AG04449 (cell line): ENCODE measurements around the gene HEPACAM2.

Experiments
- CTCF ChIA-PET: fragments of 350-600 bp; formaldehyde crosslinking; extraction: SDS; loops from one replicate; lab custom pipeline; 2021; ENCODE audit warnings: antibody characterized with exemption; lab: Yijun Ruan, JAX
- POLR2A ChIA-PET: fragments of 400-600, 350-600 bp; formaldehyde crosslinking; extraction: SDS; loops from one replicate; lab custom pipeline; 2020; ENCODE audit warnings: antibody characterized with exemption, inconsistent platforms; lab: Yijun Ruan, JAX
- DNase-seq: peaks from one replicate; pipeline ENCODE4 v3.0.0-alpha.2; 2010; ENCODE audit warnings: low read depth, low spot score
- H3K4me3 ChIP-seq: 2 replicates; pipeline ENCODE4 v1.5.1; 2011; ENCODE audit warnings: low read depth, mild to moderate bottlenecking, control low read depth, low read length
- TF ChIP-seq, protein P1 (sequence below): IDR thresholded peaks from one replicate; pipeline ENCODE4 v1.5.1; 2011; ENCODE audit warnings: mild to moderate bottlenecking, moderate library complexity, low read length, control low read depth, inconsistent platforms; ENCODE audit not compliant: insufficient read depth; ENCODE audit errors: missing control alignments

Gene HEPACAM2

DNA sequence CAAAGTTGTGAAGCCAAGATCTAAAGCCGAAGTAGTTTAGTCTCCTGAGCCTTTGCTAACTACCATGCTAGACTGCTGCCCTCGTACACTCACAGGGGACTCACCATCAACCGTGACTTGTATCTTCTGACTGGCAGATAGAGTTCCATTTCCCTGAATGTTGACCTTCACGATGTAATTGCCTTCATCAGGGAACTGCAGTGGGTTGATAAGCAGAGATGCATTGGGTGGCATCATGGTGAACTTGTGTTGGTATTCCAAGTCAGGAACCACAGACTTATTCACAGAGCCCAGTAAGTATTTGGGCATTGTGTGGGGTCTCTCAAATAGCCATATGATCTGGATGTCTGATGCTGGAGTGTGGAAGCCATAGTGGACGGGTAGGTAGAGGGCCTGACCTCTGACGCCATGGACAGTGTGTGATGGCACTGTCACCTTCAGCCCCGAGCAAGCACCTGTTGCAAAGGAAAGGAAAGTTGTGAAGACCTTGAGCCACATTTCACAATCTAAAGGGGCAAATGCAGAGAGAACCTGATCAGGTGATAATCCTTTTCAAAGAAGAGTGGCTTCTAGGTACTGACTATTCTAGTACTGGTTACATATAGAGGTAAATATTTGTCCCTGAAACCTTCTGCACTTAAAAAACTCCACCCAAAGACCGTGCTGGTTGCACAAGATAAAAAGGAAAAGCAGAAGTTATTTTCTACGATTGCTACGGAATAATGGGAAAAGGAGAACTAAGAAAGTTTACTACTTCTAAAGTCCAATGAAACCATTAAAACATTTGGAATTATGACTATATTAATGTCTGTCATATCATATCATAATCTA lies 7.1 kb downstream of the HEPACAM2 start:
- no peak for DNase-seq
- POLR2A ChIA-PET, result no interaction called here
- CTCF ChIA-PET, result interaction anchor here (1.3 kb wide), 1 partner anchor 12 kb away, joined by 5 read pairs; no protein-coding TSS in a partner anchor
- TF ChIP-seq, protein P1, sequence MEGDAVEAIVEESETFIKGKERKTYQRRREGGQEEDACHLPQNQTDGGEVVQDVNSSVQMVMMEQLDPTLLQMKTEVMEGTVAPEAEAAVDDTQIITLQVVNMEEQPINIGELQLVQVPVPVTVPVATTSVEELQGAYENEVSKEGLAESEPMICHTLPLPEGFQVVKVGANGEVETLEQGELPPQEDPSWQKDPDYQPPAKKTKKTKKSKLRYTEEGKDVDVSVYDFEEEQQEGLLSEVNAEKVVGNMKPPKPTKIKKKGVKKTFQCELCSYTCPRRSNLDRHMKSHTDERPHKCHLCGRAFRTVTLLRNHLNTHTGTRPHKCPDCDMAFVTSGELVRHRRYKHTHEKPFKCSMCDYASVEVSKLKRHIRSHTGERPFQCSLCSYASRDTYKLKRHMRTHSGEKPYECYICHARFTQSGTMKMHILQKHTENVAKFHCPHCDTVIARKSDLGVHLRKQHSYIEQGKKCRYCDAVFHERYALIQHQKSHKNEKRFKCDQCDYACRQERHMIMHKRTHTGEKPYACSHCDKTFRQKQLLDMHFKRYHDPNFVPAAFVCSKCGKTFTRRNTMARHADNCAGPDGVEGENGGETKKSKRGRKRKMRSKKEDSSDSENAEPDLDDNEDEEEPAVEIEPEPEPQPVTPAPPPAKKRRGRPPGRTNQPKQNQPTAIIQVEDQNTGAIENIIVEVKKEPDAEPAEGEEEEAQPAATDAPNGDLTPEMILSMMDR, result no peak
- H3K4me3 ChIP-seq, result no peak overlapping the region

DNA sequence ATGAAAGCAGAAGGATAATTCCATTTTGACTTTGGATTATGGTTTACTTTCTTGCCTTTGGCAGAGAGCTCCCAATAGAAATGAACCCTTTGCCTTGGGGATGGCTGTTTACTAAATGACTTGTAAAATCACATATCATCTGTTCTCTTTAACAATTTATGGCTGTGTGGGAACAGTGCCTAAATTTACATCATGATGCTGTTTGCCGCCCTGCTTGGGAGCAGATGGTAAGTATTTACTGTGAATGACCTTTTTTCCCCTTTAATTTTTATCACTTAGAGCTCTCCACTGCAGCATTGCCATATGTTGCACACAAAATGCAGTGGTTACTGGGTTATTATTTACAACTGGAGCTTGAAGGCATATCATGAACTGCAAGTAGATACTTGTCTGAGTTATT lies 13.4 kb downstream of the HEPACAM2 start:
- no peak for DNase-seq
- CTCF ChIA-PET, result interaction anchor here (1.6 kb wide), 1 partner anchor 17 kb away, joined by 6 read pairs; no protein-coding TSS in a partner anchor
- no peak overlapping the region for H3K4me3 ChIP-seq
- POLR2A ChIA-PET, result no interaction called here
- TF ChIP-seq, protein P1, result no peak

DNA sequence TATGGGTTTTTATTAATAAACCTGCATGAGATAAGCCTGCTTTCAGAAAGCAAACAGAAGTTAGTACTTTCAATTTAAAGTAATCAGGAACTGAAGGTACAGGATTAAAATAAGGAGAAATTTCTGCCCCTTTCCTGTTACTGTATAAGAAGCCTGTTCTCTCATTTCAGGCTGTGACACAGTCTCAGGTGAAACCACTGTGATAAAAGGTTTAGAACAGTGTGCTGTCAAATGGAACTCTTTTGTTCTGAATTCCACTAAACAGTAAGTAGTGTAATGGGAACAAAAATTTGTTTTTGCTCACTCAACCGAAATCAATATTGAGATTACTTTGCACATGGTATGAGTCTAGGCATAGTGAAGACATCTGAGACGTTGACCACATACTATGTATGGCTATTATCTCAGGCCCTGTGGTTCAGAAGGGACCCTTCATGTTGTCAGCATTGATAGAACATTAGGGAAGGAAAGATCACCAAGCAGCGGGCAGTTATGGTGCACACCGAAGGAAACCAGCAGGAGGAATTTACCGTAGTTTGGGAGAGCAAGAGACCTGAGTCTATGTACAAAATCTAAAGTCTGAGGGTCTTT lies 14.9 kb downstream of the HEPACAM2 start:
- no peak overlapping the region for H3K4me3 ChIP-seq
- TF ChIP-seq, protein P1, result no peak
- CTCF ChIA-PET, result no interaction called here
- POLR2A ChIA-PET, result no interaction called here
- no peak for DNase-seq

DNA sequence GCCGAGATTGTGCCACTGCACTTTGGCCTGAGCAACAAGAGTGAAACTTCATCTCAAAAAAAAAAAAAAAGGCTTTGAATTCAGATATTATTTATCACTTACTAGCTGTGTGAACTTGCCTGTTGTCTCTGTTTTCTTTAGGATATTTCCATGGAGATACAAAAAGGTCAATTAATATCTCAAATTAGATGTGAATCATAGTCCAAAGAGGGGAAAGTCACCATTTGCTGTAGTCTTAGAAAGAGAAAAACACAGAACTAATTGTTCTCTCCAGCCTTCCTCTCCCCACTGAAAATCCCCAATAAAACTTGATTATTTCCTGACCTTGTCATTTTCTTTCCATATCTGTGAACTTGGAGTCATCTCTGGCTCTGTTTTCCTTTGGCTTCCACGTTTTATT lies 21.2 kb downstream of the HEPACAM2 start:
- ChIA-PET POLR2A (no interaction called here), CTCF (interaction anchor here (1.4 kb wide), 1 partner anchor 23 kb away, joined by 7 read pairs; no protein-coding TSS in a partner anchor)
- no peak overlapping the region for H3K4me3 ChIP-seq
- TF ChIP-seq, protein P1, result no peak
- DNase-seq, result no peak

DNA sequence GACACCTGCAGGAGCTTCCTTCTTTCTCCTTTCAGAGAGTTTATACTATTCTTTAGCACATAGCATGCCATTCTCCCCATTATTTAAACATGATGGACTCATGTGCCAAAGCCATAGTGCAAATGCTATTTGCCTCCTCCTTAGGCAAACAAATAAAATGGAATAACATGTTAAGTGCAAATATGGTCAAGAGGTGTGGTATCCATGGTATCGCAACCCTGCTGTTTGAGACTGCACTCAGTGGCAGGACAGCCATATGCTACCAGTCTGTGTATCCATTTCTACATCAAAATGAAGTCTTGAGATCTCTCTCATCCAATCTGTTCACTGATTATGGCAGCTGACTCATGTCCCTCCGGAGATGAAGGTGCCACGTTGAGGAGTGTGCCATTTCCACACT lies 22.8 kb downstream of the HEPACAM2 start:
- no peak overlapping the region for H3K4me3 ChIP-seq
- ChIA-PET CTCF (interaction anchor here (0.9 kb wide), 1 partner anchor 25 kb away, joined by 5 read pairs; no protein-coding TSS in a partner anchor), POLR2A (no interaction called here)
- DNase-seq, result no peak
- TF ChIP-seq, protein P1, result no peak

DNA sequence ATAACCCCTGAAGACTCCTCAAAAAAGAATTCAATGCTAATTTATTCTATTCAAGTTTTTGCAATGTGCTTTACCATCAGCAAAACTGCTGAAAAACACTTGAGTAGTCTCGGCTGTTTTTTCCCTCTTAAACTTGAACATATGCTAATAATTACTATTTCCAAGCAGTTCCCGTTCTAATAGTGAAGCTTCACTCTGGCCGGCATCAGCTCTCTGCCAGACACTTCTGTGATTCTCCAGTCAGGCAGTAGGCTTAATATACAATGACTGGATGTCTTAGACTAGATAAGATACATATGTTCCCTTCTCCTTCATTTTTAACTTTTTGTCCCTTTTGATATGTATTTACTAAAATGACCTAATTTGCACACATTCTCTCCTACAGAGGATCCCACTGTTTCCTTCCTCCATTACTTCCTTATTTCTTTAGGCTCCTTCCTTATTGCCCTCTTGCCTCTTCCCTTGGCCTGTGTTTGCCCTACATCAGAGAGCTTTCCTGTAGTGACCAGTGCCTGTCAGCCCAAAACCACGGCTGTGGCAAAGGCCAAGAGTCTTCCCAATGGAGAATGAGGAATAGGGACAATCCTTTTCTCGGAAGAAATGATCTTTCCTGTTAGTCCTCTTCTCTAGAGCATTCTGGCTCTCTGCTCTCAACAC lies 23.5 kb downstream of the HEPACAM2 start:
- no peak for DNase-seq
- POLR2A ChIA-PET, result no interaction called here
- no peak overlapping the region for H3K4me3 ChIP-seq
- CTCF ChIA-PET, result no interaction called here
- TF ChIP-seq, protein P1, result no peak
